BJ (cell line): ENCODE measurements around the gene TRIP6. TPM values are rescaled to one million over a fixed set of nuclear protein-coding genes. Genes with fewer than 3 reads are reported as not detected.

Source experiments
- CTCF ChIA-PET: fragments of 350-600 bp; formaldehyde crosslinking; extraction: SDS; loops from one replicate; lab custom pipeline; 2021; ENCODE audit warnings: antibody characterized with exemption, inconsistent platforms; lab: Yijun Ruan, JAX
- POLR2A ChIA-PET: fragments of 300-600 bp; sonication (Branson Sonifier 250); formaldehyde crosslinking; extraction: SDS; loops from one replicate; lab custom pipeline; 2021; ENCODE audit warnings: antibody characterized with exemption; lab: Charles Lee
- DNase-seq: peaks from one replicate; pipeline ENCODE4 v3.0.0-alpha.2; 2011; ENCODE audit warnings: low read depth
- H3K27me3 ChIP-seq: 2 replicates; pipeline ENCODE4 v1.6.0; 2011; ENCODE audit warnings: low read length; ENCODE audit not compliant: control insufficient read depth, insufficient read depth
- H3K36me3 ChIP-seq: 2 replicates; pipeline ENCODE4 v1.5.1; 2011; ENCODE audit warnings: low read length; ENCODE audit not compliant: control insufficient read depth, insufficient read depth
- H3K4me3 ChIP-seq: 2 replicates; pipeline ENCODE4 v1.5.1; 2011; ENCODE audit warnings: low read depth, mild to moderate bottlenecking, control low read depth, low read length
- CTCF ChIP-seq: IDR thresholded peaks from 2 replicates; pipeline ENCODE4 v1.5.1; 2011; ENCODE audit warnings: low read depth, mild to moderate bottlenecking, control low read depth, inconsistent platforms, low read length, moderate library complexity; ENCODE audit not compliant: insufficient read depth
- polyA plus RNA-seq: library from polyadenylated mRNA; depleted of rRNA; stranded (reverse); fragments of >200 nt; gene quantifications from 2 replicates; pipeline ENCODE4 v1.2.3, GENCODE V29; 2011

The TRIP6 gene
- polyA plus RNA-seq, 1 experiment: 105 TPM

- H3K27me3 ChIP-seq: peaks cover 16% of the 10 kb centered on the region
- H3K4me3 ChIP-seq: no peak overlapping the region
- no peak for TF ChIP-seq CTCF
- POLR2A ChIA-PET: no interaction called here
- no peak for DNase-seq
- no peaks in the 10 kb centered on the region for H3K36me3 ChIP-seq
- CTCF ChIA-PET: interaction anchor here (0.6 to 4.6 kb wide), 13 partner anchors 13 to 394 kb away, joined by 3 to 37 read pairs (median 3); no protein-coding TSS in a partner anchor
Measured at GRCh38 chr7:100897772-100898454, 30.7 kb downstream of the TRIP6 start.

- peaks cover 16% of the 10 kb centered on the region for H3K27me3 ChIP-seq
- no peak for DNase-seq
- H3K4me3 ChIP-seq: no peak overlapping the region
- no peaks in the 10 kb centered on the region for H3K36me3 ChIP-seq
- ChIA-PET CTCF (interaction anchor here (4.6 kb wide), 1 partner anchor 159 kb away, joined by 37 read pairs; no protein-coding TSS in a partner anchor), POLR2A (no interaction called here)
- no peak for TF ChIP-seq CTCF
Measured at GRCh38 chr7:100899432-100899831, 32.2 kb downstream of the TRIP6 start.

GRCh38 chr7:100900978-100901377 lies 33.8 kb downstream of the TRIP6 start:
- POLR2A ChIA-PET: no interaction called here
- no peak overlapping the region for H3K4me3 ChIP-seq

GRCh38 chr7:100901921-100902332 lies 34.7 kb downstream of the TRIP6 start:
- no peak for DNase-seq
- H3K4me3 ChIP-seq: no peak overlapping the region
- CTCF ChIA-PET: interaction anchor here (4.6 kb wide), 1 partner anchor 157 kb away, joined by 37 read pairs; no protein-coding TSS in a partner anchor
- H3K27me3 ChIP-seq: peaks cover 9% of the 10 kb centered on the region
- POLR2A ChIA-PET: no interaction called here
- TF ChIP-seq CTCF: no peak
- H3K36me3 ChIP-seq: no peaks in the 10 kb centered on the region

More at GRCh38 chr7:100900978-100901377, 33.8 kb downstream of the TRIP6 start:
- CTCF ChIA-PET: interaction anchor here (1.0 to 4.6 kb wide), 3 partner anchors 152 to 177 kb away, joined by 3 to 37 read pairs (median 3); no protein-coding TSS in a partner anchor
- no peak for TF ChIP-seq CTCF
- Histone ChIP-seq H3K27me3 (peaks cover 14% of the 10 kb centered on the region), H3K36me3 (no peaks in the 10 kb centered on the region)
- DNase-seq: no peak

- Histone ChIP-seq H3K4me3 (no peak overlapping the region), H3K36me3 (no peaks in the 10 kb centered on the region), H3K27me3 (peaks cover 9% of the 10 kb centered on the region)
- CTCF ChIA-PET: interaction anchor here (2.6 to 3.7 kb wide), 2 partner anchors 8 to 156 kb away, joined by 18 read pairs; partner anchors contain the start of gene ACHE
- TF ChIP-seq CTCF: no peak
- POLR2A ChIA-PET: no interaction called here
- DNase-seq: no peak
Measured at GRCh38 chr7:100902638-100903037, 35.5 kb downstream of the TRIP6 start.
